Keratinocyte (primary cell): ENCODE results near the gene ZHX3. TPM values are rescaled to one million over a fixed set of nuclear protein-coding genes. Genes with fewer than 3 reads are reported as not detected.

ENCODE experiments used
- DNase-seq: peaks from one replicate; pipeline ENCODE4 v3.0.0-alpha.2; 2011; ENCODE audit warnings: low read depth, missing footprints, low spot score
- FAIRE-seq: peaks from 2 replicates; lab custom pipeline; 2011; peaks lifted over from hg19 to GRCh38; lab: Jason Lieb, UNC
- H2AFZ ChIP-seq: 2 replicates; pipeline ENCODE4 v1.6.0; 2012; ENCODE audit warnings: low read length, control low read depth, inconsistent platforms; ENCODE audit not compliant: control insufficient read depth
- H3K27ac ChIP-seq: 2 replicates; pipeline ENCODE4 v1.5.1; 2011; ENCODE audit warnings: low read length; ENCODE audit not compliant: control insufficient read depth, insufficient read depth
- H3K27me3 ChIP-seq: 3 replicates; pipeline ENCODE4 v1.6.0; 2011; ENCODE audit warnings: low read length; ENCODE audit not compliant: control insufficient read depth, insufficient read depth; ENCODE audit errors: extremely low read depth
- H3K36me3 ChIP-seq, 2 experiments: 2 replicates in 1 of 2; 3 replicates in 1 of 2; pipeline ENCODE4 v1.5.1; 2011; ENCODE audit warnings: low read length in 2 of 2, mild to moderate bottlenecking in 1 of 2; ENCODE audit not compliant: control insufficient read depth in 2 of 2, insufficient read depth in 2 of 2; ENCODE audit errors: extremely low read depth in 1 of 2
- H3K4me1 ChIP-seq: 3 replicates; pipeline ENCODE4 v1.5.1; 2011; ENCODE audit warnings: low read length; ENCODE audit not compliant: control insufficient read depth, insufficient read depth; ENCODE audit errors: extremely low read depth
- H3K4me2 ChIP-seq: 3 replicates; pipeline ENCODE4 v1.6.0; 2011; ENCODE audit warnings: low read depth, low read length; ENCODE audit not compliant: control insufficient read depth, insufficient read depth; ENCODE audit errors: extremely low read depth
- H3K4me3 ChIP-seq, 3 experiments: fragments of 200-600 bp in 1 of 3; sonication (generic) in 1 of 3; 2 replicates in 2 of 3; 3 replicates in 1 of 3; pipeline ENCODE4 v1.5.1; 2011 to 2016; ENCODE audit warnings: low read length in 3 of 3, mild to moderate bottlenecking in 3 of 3, control low read depth in 2 of 3, inconsistent platforms in 1 of 3, low read depth in 1 of 3, mixed read lengths in 1 of 3, mixed run types in 1 of 3, moderate library complexity in 1 of 3; ENCODE audit not compliant: control insufficient read depth in 2 of 3, insufficient read depth in 2 of 3; ENCODE audit errors: extremely low read depth in 1 of 3
- H3K79me2 ChIP-seq: 2 replicates; pipeline ENCODE4 v1.6.0; 2012; ENCODE audit warnings: low read length; ENCODE audit not compliant: control insufficient read depth, insufficient read depth
- H3K9ac ChIP-seq: 3 replicates; pipeline ENCODE4 v1.6.0; 2011; ENCODE audit warnings: low read length; ENCODE audit not compliant: control insufficient read depth, insufficient read depth; ENCODE audit errors: extremely low read depth
- H3K9me1 ChIP-seq: 3 replicates; pipeline ENCODE4 v1.6.0; 2011; ENCODE audit warnings: low read length; ENCODE audit not compliant: control insufficient read depth, insufficient read depth; ENCODE audit errors: extremely low read depth
- H3K9me3 ChIP-seq: 2 replicates; pipeline ENCODE4 v1.5.1; 2012; ENCODE audit warnings: low read depth, low read length; ENCODE audit not compliant: control insufficient read depth
- H4K20me1 ChIP-seq: 3 replicates; pipeline ENCODE4 v1.6.0; 2011; ENCODE audit warnings: low read length; ENCODE audit not compliant: control insufficient read depth, insufficient read depth; ENCODE audit errors: extremely low read depth
- EZH2 ChIP-seq: IDR thresholded peaks from one replicate; pipeline ENCODE4 v1.6.1; 2012; ENCODE audit warnings: inconsistent platforms, mild to moderate bottlenecking, low read length, moderate library complexity
- dilution Hi-C: fragments of 300-500 bp; cut with MboI; formaldehyde crosslinking; loops from one replicate; pipeline ENCODE4 v1.7.0; 2020; ENCODE audit warnings: low sequenced_read_pairs; ENCODE audit not compliant: extremely low pct_ligation_motif_present
- polyA plus RNA-seq, 5 experiments: library from polyadenylated mRNA; depleted of rRNA in 3 of 5; stranded (reverse) in 3 of 5; stranded (forward) in 1 of 5; unstranded in 1 of 5; fragments of >200 nt; gene quantifications; 1 replicate in 1 of 5; 2 replicates in 3 of 5; 3 replicates in 1 of 5; pipeline versions ENCODE4 v1.2.1 to v1.2.3, GENCODE V29; 2011 to 2012; ENCODE audit warnings: missing spikeins in 2 of 5, low read depth in 1 of 5, low replicate concordance in 1 of 5
- TF ChIP-seq, protein P1 (sequence below), 3 experiments: IDR thresholded peaks in 1 of 3; conservative IDR thresholded peaks in 1 of 3; optimal IDR thresholded peaks in 1 of 3; 2 replicates in 2 of 3; 3 replicates in 1 of 3; pipeline versions ENCODE3 to v1.5.1; 2011; ENCODE audit warnings: low read length in 3 of 3, mild to moderate bottlenecking in 3 of 3, moderate library complexity in 2 of 3, control low read depth in 1 of 3, inconsistent platforms in 1 of 3; ENCODE audit not compliant: insufficient read depth in 2 of 3; ENCODE audit errors: extremely low read depth in 1 of 3

Gene ZHX3
- polyA plus RNA-seq, 1 donor (not counting 4 experiments of a cell fraction or from before 2014, with no cell fraction given): 16.5 TPM

DNA sequence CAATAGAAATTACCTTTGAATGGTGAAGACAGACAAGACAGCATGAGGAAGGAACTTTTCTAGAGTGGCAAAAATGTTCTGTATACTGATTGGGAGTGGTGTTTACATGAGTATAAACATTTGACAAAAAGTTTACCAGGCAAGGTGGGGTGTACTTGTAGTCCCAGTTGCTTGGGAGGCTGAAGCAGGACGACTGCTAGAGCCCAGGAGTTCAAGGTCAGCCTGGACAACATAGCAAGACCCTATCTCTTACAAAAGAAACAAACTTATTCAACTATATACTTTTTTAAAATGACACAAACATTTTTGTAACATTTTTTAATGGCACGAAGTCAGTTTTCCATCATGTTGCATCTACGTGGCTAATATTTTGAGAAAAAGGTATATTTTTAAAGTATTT is 40.5 kb downstream of the ZHX3 start:
- H4K20me1 ChIP-seq: no peaks in the 10 kb centered on the region
- no peaks in the 10 kb centered on the region for H3K9me1 ChIP-seq
- H3K27ac ChIP-seq: no peak overlapping the region
- H3K79me2 ChIP-seq: peaks cover 5% of the 10 kb centered on the region
- H3K36me3 ChIP-seq: peaks cover 0 to 2% of the 10 kb centered on the region in 2 experiments
- no peak overlapping the region for H3K4me2 ChIP-seq
- DNase-seq: no peak
- H2AFZ ChIP-seq: no peak overlapping the region
- H3K4me3 ChIP-seq: no peak overlapping the region
- no peaks in the 10 kb centered on the region for H3K4me1 ChIP-seq
- H3K27me3 ChIP-seq: no peaks in the 10 kb centered on the region
- no peak for FAIRE-seq
- dilution Hi-C loops: no loop called here
- no peaks in the 10 kb centered on the region for H3K9me3 ChIP-seq
- no peak for TF ChIP-seq EZH2
- TF ChIP-seq, protein P1, sequence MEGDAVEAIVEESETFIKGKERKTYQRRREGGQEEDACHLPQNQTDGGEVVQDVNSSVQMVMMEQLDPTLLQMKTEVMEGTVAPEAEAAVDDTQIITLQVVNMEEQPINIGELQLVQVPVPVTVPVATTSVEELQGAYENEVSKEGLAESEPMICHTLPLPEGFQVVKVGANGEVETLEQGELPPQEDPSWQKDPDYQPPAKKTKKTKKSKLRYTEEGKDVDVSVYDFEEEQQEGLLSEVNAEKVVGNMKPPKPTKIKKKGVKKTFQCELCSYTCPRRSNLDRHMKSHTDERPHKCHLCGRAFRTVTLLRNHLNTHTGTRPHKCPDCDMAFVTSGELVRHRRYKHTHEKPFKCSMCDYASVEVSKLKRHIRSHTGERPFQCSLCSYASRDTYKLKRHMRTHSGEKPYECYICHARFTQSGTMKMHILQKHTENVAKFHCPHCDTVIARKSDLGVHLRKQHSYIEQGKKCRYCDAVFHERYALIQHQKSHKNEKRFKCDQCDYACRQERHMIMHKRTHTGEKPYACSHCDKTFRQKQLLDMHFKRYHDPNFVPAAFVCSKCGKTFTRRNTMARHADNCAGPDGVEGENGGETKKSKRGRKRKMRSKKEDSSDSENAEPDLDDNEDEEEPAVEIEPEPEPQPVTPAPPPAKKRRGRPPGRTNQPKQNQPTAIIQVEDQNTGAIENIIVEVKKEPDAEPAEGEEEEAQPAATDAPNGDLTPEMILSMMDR (optimal IDR thresholded peaks at IDR 0.05 in 1 of 3, IDR thresholded peaks at IDR 0.05 in 1 of 3, conservative IDR thresholded peaks at IDR 0.05 in 1 of 3; ENCODE audit: extremely low read depth in 1 of 3, insufficient read depth in 2 of 3, low read length in 3 of 3): no peak
- no peak overlapping the region for H3K9ac ChIP-seq

- peaks cover 0 to 2% of the 10 kb centered on the region in 2 experiments for H3K36me3 ChIP-seq
- no peak overlapping the region for H2AFZ ChIP-seq
- FAIRE-seq (no peak), DNase-seq (no peak)
- H4K20me1 ChIP-seq: no peaks in the 10 kb centered on the region
- H3K79me2 ChIP-seq: peaks cover 3% of the 10 kb centered on the region
- H3K9me1 ChIP-seq: no peaks in the 10 kb centered on the region
- no peak overlapping the region for H3K4me2 ChIP-seq
- H3K27ac ChIP-seq: no peak overlapping the region
- H3K4me3 ChIP-seq: no peak overlapping the region
- TF ChIP-seq, protein P1 (optimal IDR thresholded peaks at IDR 0.05 in 1 of 3, IDR thresholded peaks at IDR 0.05 in 1 of 3, conservative IDR thresholded peaks at IDR 0.05 in 1 of 3; ENCODE audit: extremely low read depth in 1 of 3, insufficient read depth in 2 of 3, low read length in 3 of 3): no peak
- no peak overlapping the region for H3K9ac ChIP-seq
- H3K4me1 ChIP-seq: no peaks in the 10 kb centered on the region
- no peaks in the 10 kb centered on the region for H3K9me3 ChIP-seq
- dilution Hi-C loops: no loop called here
- H3K27me3 ChIP-seq: no peaks in the 10 kb centered on the region
These were observed 41.2 kb downstream of the ZHX3 start for GRCh38 chr20:41276317-41276751.
